Cardiac muscle cell (in vitro differentiated cells and primary cell): Measurements from ENCODE around the gene APCDD1L. TPM values are rescaled to one million over a fixed set of nuclear protein-coding genes. Genes with fewer than 3 reads are reported as not detected.

Experiments used
- DNase-seq, 2 donors: peaks; one replicate each; pipeline versions ENCODE4 v3.0.0 to v3.0.0-alpha.2; 2010 to 2017; ENCODE audit warnings: low read depth in 1 of 2, low spot score in 1 of 2
- H3K27ac ChIP-seq: fragments of 200-600 bp; sonication (generic); 2 replicates; pipeline ENCODE4 v1.5.1; 2016
- H3K27me3 ChIP-seq: fragments of 200-600 bp; sonication (generic); 2 replicates; pipeline ENCODE4 v1.6.0; 2016; ENCODE audit warnings: control low read depth
- H3K36me3 ChIP-seq: fragments of 200-600 bp; sonication (generic); 2 replicates; pipeline ENCODE4 v1.5.1; 2016; ENCODE audit warnings: control low read depth
- H3K4me1 ChIP-seq: fragments of 200-600 bp; sonication (generic); 2 replicates; pipeline ENCODE4 v1.8.1; 2017; ENCODE audit warnings: low read depth, mild to moderate bottlenecking, mixed run types
- H3K4me3 ChIP-seq: fragments of 200-600 bp; sonication (generic); 2 replicates; pipeline ENCODE4 v1.5.1; 2016; ENCODE audit warnings: mild to moderate bottlenecking
- H3K9me3 ChIP-seq: fragments of 200-600 bp; sonication (generic); 2 replicates; pipeline ENCODE4 v1.5.1; 2017; ENCODE audit warnings: low read depth, mild to moderate bottlenecking, control low read depth
- CTCF ChIP-seq: IDR thresholded peaks from 2 replicates; pipeline ENCODE4 v1.5.1; 2012; ENCODE audit warnings: low read depth, mild to moderate bottlenecking, low read length
- polyA plus RNA-seq: library from polyadenylated mRNA; unstranded; fragments of >200 nt; fragmentation: Nextera tagmentation; extraction: Ambion mirVana; gene quantifications from 2 replicates; pipeline ENCODE4 v1.2.1, GENCODE V29; 2016
- total RNA-seq: library from RNA; depleted of rRNA; stranded (reverse); fragments of >200 nt; gene quantifications from 2 replicates; pipeline ENCODE4 v1.2.3, GENCODE V29; 2016

The APCDD1L gene
- total and polyA plus RNA-seq, 2 experiments from 2014 or later, result 0.21 to 1.1 TPM

GRCh38 chr20:58444746-58445255 is 70.4 kb downstream of the APCDD1L start:
- Histone ChIP-seq H3K27me3 (no peaks in the 10 kb centered on the region), H3K36me3 (peaks cover 8% of the 10 kb centered on the region), H3K4me3 (no peak overlapping the region), H3K9me3 (no peaks in the 10 kb centered on the region), H3K4me1 (peaks cover 15% of the 10 kb centered on the region), H3K27ac (no peak overlapping the region)
- DNase-seq, result no peak
- no peak for TF ChIP-seq CTCF

- TF ChIP-seq CTCF, result no peak
- Histone ChIP-seq H3K27me3 (no peaks in the 10 kb centered on the region), H3K4me1 (peaks cover 10% of the 10 kb centered on the region), H3K27ac (no peak overlapping the region), H3K4me3 (no peak overlapping the region), H3K36me3 (peaks cover 8% of the 10 kb centered on the region), H3K9me3 (no peaks in the 10 kb centered on the region)
- DNase-seq, result no peak
Measured at GRCh38 chr20:58441723-58442122, 73.5 kb downstream of the APCDD1L start.

GRCh38 chr20:58440021-58440767 is 75.0 kb downstream of the APCDD1L start:
- DNase-seq, result peak in 1 of 2 donors; percentile 7
- Histone ChIP-seq H3K27me3 (no peaks in the 10 kb centered on the region), H3K4me1 (peaks cover 10% of the 10 kb centered on the region), H3K4me3 (no peak overlapping the region), H3K36me3 (peaks cover 8% of the 10 kb centered on the region), H3K27ac (no peak overlapping the region), H3K9me3 (no peaks in the 10 kb centered on the region)
- no peak for TF ChIP-seq CTCF

GRCh38 chr20:58438970-58439808 is 76.0 kb downstream of the APCDD1L start:
- Histone ChIP-seq H3K36me3 (peaks cover 5% of the 10 kb centered on the region), H3K27ac (no peak overlapping the region), H3K4me1 (peaks cover 10% of the 10 kb centered on the region), H3K27me3 (no peaks in the 10 kb centered on the region), H3K4me3 (no peak overlapping the region), H3K9me3 (no peaks in the 10 kb centered on the region)
- no peak for DNase-seq
- TF ChIP-seq CTCF, result no peak

GRCh38 chr20:58436868-58437645 is 78.1 kb downstream of the APCDD1L start:
- Histone ChIP-seq H3K27me3 (no peaks in the 10 kb centered on the region), H3K27ac (no peak overlapping the region), H3K36me3 (peaks cover 2% of the 10 kb centered on the region), H3K9me3 (no peaks in the 10 kb centered on the region), H3K4me1 (peaks cover 10% of the 10 kb centered on the region), H3K4me3 (no peak overlapping the region)
- no peak for DNase-seq
- TF ChIP-seq CTCF, result no peak
